ENCODE data around the gene POLR3GL.
"Not testable (repeated sequence)": the region's sequence is repeated elsewhere in the genome, so short reads cannot be mapped to it uniquely, and the experiment has no call there.

The POLR3GL gene, protein sequence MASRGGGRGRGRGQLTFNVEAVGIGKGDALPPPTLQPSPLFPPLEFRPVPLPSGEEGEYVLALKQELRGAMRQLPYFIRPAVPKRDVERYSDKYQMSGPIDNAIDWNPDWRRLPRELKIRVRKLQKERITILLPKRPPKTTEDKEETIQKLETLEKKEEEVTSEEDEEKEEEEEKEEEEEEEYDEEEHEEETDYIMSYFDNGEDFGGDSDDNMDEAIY

DNA sequence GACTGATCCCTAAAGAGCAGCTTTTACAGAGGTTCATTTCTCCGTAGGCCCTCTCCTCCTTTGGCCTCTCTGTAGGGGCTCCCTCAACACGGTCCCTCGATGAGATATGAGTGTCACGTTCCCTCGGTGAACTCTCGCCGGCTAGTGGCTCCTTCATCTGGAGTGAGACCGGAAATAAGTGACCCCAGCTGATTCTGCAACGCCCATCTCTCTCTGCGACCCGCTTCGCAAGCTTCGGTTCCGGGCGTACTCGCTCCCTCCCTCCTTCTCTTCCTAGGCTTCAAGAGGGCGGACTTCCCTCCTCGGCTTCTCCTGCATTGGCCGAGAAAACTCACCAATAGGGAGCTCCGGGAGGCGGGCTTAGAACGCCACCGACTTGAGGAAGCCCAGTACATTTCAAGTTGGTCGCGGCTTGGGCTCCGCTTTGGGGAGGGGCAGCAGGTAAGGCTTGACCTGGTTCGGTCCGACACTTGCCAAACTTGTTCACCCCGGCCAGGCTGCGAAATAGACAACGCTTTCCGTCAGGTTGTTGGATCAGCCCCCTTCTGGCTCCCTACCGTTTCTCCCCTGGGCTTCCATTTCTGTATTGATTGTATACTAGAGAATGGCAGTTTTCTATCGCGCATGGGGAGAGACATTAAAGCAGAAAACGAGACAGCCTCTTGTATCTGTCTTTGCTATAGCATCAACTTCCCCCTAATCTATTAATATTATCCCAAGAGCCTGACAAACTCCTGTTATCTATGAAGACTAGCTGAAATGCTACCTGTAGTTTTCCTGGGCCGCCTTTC lies at the start of gene POLR3GL, which contains the start of gene ANKRD34A:
TSS of gene POLR3GL (plus strand) at position 363 of the 791 bp plus-strand sequence. CDS start 10,176 bp downstream, outside the sequence.
TSS of gene ANKRD34A (minus strand) at position 248 of the 791 bp plus-strand sequence. CDS start 2,816 bp downstream, outside the sequence.
- H3K4me1 Mint-ChIP-seq (ENCODE audit: low read depth) = peaks cover 38% of the 10 kb centered on the region
- peaks cover 10% of the 10 kb centered on the region for H3K36me3 Mint-ChIP-seq (ENCODE audit: low read depth)
- no peaks in the 10 kb centered on the region for H3K27me3 Mint-ChIP-seq (ENCODE audit: low read depth)
- H3K27ac Mint-ChIP-seq = peak within 1 kb of the TSS; percentile 86
- DNase-seq (ENCODE audit: low spot score) = peak; percentile 92
- peaks cover 4% of the 10 kb centered on the region for H3K9me3 Mint-ChIP-seq
- H3K4me3 Mint-ChIP-seq = peak within 1 kb of the TSS; percentile 97

DNA sequence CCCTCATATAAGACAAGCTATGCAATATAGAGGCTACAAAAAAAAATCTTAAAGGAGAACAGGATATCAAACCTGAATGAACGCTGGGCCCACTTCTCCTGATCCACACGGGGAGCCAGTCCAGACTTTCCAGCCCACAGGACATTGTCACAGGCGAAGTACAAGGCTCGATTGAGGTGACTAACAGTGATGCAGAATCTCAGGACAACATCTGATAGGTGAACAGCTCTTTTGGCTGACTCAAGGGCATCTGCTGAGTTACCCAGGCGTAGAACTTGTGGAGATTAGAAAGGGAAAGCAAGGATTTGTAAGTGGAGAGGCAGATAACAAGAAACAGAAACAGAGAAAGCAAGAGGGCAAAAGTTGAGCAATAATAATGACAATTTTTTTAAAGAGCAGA lies 47.7 kb upstream of the POLR3GL start:
- H3K27me3 Mint-ChIP-seq (ENCODE audit: low read depth) = no peaks in the 10 kb centered on the region
- peak overlapping the region; percentile 58 for H3K27ac Mint-ChIP-seq
- DNase-seq (ENCODE audit: low spot score) = no peak
- H3K36me3 Mint-ChIP-seq (ENCODE audit: low read depth) = peaks cover 21% of the 10 kb centered on the region
- peak overlapping the region; percentile 79 for H3K4me3 Mint-ChIP-seq
- H3K9me3 Mint-ChIP-seq = no peaks in the 10 kb centered on the region
- H3K4me1 Mint-ChIP-seq (ENCODE audit: low read depth) = peaks cover 34% of the 10 kb centered on the region

DNA sequence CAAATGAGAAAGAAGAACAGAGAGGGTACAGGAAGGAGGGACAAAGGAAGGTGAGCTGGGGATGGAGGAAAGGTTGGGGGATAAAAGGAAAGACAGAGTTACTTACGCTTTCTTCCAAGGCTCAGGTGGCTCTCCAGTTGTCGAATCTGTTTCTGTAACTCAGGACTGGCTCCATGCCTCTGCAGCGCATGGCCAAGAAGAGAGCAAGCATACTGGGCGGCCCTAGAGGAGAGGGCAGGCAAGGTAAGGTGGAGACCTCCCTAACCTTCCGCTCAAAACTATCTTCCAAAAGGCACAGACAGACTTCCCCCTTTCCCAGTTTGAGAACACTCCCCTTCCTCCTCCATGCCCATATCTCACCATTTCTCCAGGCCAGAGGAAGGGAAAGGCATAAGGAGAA lies 46.9 kb upstream of the POLR3GL start:
- Mint-ChIP-seq H3K9me3 (no peaks in the 10 kb centered on the region), H3K27ac (peak overlapping the region; percentile 97), H3K27me3 (ENCODE audit: low read depth) (no peaks in the 10 kb centered on the region), H3K4me3 (peak overlapping the region; percentile 93), H3K4me1 (ENCODE audit: low read depth) (peaks cover 34% of the 10 kb centered on the region), H3K36me3 (ENCODE audit: low read depth) (peaks cover 19% of the 10 kb centered on the region)
- DNase-seq (ENCODE audit: low spot score) = no peak

DNA sequence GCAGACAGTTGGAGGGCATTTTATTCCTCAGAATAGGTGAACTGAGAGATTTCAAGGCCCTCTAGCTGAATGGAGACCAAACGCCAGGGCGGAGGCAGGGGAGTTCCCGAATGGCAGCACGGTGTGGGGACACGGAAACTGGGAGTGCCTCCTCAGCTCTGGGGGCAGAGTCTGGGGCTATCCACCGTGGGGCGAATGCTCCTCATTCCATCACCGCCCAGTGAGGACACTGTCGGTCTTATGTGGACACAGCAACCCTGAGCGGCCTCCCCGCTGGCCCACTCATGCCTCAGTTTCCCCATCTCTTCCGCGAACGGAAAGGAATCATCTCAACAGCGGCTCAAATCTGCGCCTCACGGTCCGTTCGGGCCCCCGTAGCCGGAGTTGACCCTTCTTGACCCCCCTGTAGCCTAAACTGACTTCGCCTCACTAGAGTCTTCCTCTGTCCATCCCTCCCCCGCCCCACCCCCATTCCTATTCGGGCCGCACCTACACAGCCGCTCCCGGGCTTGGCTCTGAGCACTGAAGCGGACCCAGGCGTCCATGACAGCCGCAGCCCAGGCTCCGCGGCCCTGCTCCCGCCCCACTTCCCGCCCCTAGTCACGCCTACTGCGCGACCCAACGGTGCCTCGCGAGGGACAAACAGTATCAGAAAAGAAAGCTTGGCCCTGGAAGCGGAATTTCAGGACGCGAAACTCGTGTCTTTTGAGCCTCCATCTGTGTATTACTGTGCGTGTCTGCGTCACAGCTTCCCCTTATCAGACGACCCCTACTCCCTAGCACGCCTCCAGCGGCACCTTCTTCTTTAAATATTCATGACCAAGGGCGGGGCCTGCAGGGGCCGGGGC lies 46.1 kb upstream of the POLR3GL start, which contains the start of gene PEX11B:
TSS of gene PEX11B (minus strand) at position 574 of the 848 bp plus-strand sequence. CDS start at position 545, 29 bp downstream.
- Mint-ChIP-seq H3K9me3 (no peaks in the 10 kb centered on the region), H3K4me3 (peak within 1 kb of the TSS; percentile 93), H3K27me3 (ENCODE audit: low read depth) (no peaks in the 10 kb centered on the region), H3K4me1 (ENCODE audit: low read depth) (peaks cover 34% of the 10 kb centered on the region), H3K36me3 (ENCODE audit: low read depth) (peaks cover 23% of the 10 kb centered on the region), H3K27ac (peak within 1 kb of the TSS; percentile 97)
- DNase-seq (ENCODE audit: low spot score) = peak; percentile 86

DNA sequence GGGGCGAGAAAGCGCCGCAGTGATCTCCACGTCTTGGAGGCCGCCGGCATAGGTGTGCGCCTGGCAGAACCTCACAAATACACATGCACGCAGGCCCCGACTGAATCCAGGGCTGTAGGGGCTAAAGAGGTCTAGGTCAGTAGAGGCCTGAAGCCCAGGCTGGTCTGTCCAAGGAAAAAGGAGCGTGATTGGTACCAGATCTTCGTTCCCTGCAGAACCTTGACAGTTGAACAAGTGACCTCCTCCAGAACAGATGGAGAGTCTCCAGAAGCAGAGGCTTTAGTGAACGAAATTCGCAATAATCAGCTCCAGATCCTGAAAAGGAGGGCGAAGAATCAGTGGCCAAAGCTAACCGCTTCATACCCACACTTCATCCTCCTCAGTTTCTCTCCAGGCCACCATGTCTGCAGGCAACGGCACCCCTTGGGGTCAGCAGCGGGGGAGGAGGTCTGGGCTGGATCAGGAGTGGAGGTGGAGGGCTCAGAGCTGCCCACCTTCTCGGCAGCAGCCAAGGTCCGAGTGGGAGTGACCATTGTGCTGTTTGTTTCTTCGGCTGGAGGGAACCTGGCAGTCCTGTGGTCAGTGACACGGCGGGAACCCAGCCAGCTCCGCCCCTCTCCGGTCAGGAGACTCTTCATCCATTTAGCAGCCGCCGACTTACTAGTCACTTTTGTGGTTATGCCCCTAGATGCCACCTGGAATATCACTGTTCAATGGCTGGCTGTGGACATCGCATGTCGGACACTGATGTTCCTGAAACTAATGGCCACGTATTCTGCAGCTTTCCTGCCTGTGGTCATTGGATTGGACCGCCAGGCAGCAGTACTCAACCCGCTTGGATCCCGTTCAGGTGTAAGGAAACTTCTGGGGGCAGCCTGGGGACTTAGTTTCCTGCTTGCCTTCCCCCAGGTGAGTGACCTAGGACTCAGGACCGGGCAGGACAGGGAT lies 45.2 kb upstream of the POLR3GL start:
- DNase-seq (ENCODE audit: low spot score) = no peak
- peak overlapping the region; percentile 97 for H3K27ac Mint-ChIP-seq
- peaks cover 32% of the 10 kb centered on the region for H3K4me1 Mint-ChIP-seq (ENCODE audit: low read depth)
- H3K9me3 Mint-ChIP-seq = no peaks in the 10 kb centered on the region
- peaks cover 24% of the 10 kb centered on the region for H3K36me3 Mint-ChIP-seq (ENCODE audit: low read depth)
- no peaks in the 10 kb centered on the region for H3K27me3 Mint-ChIP-seq (ENCODE audit: low read depth)
- H3K4me3 Mint-ChIP-seq = peak overlapping the region; percentile 93

DNA sequence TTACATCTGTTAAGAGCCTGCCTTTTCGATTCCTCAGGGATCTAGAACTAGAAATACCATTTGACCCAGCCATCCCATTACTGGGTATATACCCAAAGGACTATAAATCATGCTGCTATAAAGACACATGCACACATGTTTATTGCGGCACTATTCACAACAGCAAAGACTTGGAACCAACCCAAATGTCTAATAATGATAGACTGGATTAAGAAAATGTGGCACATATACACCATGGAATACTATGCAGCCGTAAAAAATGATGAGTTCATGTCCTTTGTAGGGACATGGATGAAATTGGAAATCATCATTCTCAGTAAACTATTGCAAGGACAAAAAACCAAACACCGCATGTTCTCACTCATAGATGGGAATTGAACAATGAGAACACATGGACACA lies 44.2 kb upstream of the POLR3GL start:
- H3K36me3 Mint-ChIP-seq (ENCODE audit: low read depth) = peaks cover 18% of the 10 kb centered on the region
- H3K4me3 Mint-ChIP-seq = peak overlapping the region; percentile 93
- peaks cover 31% of the 10 kb centered on the region for H3K4me1 Mint-ChIP-seq (ENCODE audit: low read depth)

DNA sequence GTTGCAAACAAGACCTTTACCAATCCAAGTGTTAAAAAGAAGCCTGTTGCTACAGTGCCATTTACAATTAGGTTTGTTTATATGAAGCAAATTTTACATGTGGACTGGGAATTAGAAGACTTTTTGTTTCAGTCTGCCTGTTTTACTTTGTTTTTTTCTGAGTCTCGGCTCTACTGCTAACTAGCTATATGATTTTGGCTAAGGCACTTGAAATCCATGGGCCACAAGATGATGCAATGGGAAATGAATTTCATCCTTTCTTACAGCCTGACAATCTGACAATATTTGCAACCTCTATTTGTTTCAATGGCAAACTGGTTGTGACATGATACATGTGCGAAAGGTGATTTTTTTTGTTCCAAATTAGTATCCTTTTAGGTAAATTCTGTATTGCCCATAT lies 42.2 kb upstream of the POLR3GL start:
- Mint-ChIP-seq H3K36me3 (ENCODE audit: low read depth) (peaks cover 9% of the 10 kb centered on the region), H3K27ac (no peak overlapping the region), H3K4me3 (no peak overlapping the region), H3K27me3 (ENCODE audit: low read depth) (no peaks in the 10 kb centered on the region), H3K4me1 (ENCODE audit: low read depth) (peaks cover 34% of the 10 kb centered on the region), H3K9me3 (no peaks in the 10 kb centered on the region)
- no peak for DNase-seq (ENCODE audit: low spot score)

More for the DNA sequence above, 44.2 kb upstream of the POLR3GL start:
- not testable (repeated sequence) for H3K27me3 Mint-ChIP-seq (ENCODE audit: low read depth); H3K9me3 Mint-ChIP-seq; DNase-seq (ENCODE audit: low spot score)
- peak overlapping the region; percentile 71 for H3K27ac Mint-ChIP-seq

DNA sequence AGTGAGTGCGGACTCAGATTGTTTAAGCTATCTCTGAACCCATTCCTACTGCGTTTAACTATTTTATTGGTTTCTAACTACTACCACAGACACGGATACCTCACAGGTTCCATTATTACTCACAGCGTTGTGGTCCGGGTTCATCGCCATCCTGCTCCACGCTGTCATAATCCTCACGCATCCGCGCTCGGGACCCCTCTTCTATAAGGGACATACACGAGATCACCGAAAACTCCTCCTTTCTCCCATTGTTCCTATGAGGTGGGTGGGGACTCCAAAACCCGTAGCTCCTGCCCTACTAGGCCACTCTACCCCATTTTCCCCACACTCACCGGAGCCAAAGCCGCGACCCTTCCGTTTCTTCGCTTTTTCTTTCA lies 37.8 kb upstream of the POLR3GL start:
- peaks cover 12% of the 10 kb centered on the region for H3K36me3 Mint-ChIP-seq (ENCODE audit: low read depth)

DNA sequence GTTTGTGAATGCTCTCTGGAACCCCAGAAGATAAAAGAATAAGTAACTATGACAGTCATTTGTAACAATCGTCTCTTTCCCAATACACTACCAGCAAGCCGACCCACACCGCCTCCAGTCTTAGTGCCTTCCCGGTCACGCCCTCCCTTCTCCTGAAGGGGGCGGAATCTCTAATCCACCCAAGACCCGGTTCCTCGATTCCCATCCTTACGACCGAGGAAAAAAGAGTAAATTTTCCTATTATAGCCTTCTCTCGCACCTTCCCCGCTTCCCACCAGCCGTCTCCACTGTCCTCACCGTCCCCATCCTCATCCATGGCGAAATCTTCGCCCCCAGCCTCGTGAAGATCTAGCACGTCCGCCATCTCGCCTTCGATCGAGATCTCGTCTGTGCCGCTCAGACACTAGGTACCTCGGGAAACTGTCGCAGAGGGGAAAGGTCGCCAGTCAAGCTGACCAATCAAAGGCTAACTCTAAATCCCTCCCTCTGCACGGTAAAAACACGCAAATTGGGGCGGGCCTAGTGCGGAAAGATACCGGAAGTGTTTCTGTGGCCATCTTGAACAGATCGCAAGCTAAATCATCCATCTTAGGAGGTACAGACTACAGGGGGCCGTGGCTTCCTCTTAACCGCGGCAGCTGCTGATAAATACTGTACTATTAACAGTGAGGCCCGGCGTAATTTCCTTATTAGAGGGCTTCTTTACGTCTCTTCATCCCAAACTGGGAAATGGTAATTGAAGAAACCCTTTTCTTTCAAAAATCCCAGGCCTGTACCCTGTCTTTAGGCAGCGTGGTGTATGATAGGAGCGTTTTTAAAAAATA lies 37.2 kb upstream of the POLR3GL start, which contains the start of gene RBM8A:
TSS of gene RBM8A (minus strand) at position 422 of the 824 bp plus-strand sequence. CDS start at position 364, 58 bp downstream.
- peak; percentile 94 for DNase-seq (ENCODE audit: low spot score)
- no peaks in the 10 kb centered on the region for H3K27me3 Mint-ChIP-seq (ENCODE audit: low read depth)
- H3K36me3 Mint-ChIP-seq (ENCODE audit: low read depth) = peaks cover 12% of the 10 kb centered on the region
- no peaks in the 10 kb centered on the region for H3K9me3 Mint-ChIP-seq
- H3K4me1 Mint-ChIP-seq (ENCODE audit: low read depth) = peaks cover 18% of the 10 kb centered on the region
- no peak within 1 kb of the TSS for H3K4me3 Mint-ChIP-seq
- H3K27ac Mint-ChIP-seq = no peak within 1 kb of the TSS

More for the DNA sequence above, 37.8 kb upstream of the POLR3GL start:
- H3K27ac Mint-ChIP-seq = no peak overlapping the region
- H3K9me3 Mint-ChIP-seq = no peaks in the 10 kb centered on the region
- H3K4me1 Mint-ChIP-seq (ENCODE audit: low read depth) = peaks cover 15% of the 10 kb centered on the region
- no peaks in the 10 kb centered on the region for H3K27me3 Mint-ChIP-seq (ENCODE audit: low read depth)
- peak; percentile 55 for DNase-seq (ENCODE audit: low spot score)
- H3K4me3 Mint-ChIP-seq = no peak overlapping the region

DNA sequence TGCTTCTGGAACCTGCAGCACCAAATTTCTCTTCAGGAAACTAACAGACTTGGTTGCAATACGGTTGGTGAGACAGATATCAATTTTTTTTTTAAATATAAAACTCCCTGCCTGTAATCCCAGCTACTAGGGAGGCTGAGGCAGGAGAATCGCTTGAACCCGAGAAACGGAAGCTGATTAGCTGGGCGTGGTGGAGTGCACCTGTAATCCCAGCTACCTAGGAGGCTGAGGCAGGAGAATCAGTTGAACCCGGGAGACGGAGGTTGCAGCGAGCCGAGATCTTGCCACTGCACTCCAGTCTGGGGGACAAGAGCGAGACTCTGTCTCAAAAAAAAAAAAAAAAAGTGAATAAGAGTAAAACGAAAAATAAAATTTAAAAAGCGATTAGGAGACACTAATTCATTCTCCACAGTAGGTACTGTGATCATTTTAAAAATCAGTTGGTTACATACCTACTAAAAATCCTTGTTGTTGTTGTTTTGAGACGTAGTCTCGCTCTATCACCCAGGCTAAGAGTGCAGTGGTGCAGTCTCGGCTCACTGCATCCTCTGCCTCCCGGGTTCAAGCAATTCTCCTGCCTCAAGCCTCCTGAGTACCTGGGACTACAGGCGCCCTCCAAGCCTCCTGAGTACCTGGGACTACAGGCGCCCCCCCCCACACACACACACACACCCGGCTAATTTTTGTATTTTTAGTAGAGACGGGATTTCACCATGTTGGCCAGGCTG lies 36.4 kb upstream of the POLR3GL start:
- peaks cover 26% of the 10 kb centered on the region for H3K4me1 Mint-ChIP-seq (ENCODE audit: low read depth)
- H3K27me3 Mint-ChIP-seq (ENCODE audit: low read depth) = no peaks in the 10 kb centered on the region
- H3K27ac Mint-ChIP-seq = no peak overlapping the region
- H3K4me3 Mint-ChIP-seq = no peak overlapping the region
- peaks cover 10% of the 10 kb centered on the region for H3K36me3 Mint-ChIP-seq (ENCODE audit: low read depth)
- no peaks in the 10 kb centered on the region for H3K9me3 Mint-ChIP-seq
- no peak for DNase-seq (ENCODE audit: low spot score)

DNA sequence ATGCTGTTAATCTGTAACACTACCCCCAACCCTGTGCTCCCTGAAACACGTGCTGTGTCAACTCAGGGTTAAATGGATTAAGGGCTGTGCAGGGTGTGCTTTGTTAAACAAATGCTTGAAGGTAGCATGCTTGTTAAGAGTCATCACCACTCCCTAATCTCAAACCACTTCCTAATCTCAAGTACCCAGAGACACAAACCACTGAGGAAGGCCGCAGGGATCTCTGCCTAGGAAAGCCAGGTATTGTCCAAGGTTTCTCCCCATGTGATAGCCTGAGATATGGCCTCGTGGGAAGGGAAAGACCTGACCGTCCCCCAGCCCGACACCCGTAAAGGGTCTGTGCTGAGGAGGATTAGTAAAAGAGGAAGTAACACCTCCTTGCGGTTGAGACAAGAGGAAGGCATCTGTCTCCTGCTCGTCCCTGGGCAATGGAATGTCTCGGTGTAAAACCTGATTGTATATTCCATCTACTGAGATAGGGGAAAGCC lies 31.9 kb upstream of the POLR3GL start:
- Mint-ChIP-seq H3K4me3 (peak overlapping the region; percentile 76), H3K36me3 (ENCODE audit: low read depth) (peaks cover 28% of the 10 kb centered on the region), H3K27ac (peak overlapping the region; percentile 89), H3K4me1 (ENCODE audit: low read depth) (peaks cover 26% of the 10 kb centered on the region)
- DNase-seq (ENCODE audit: low spot score) = peak; percentile 22
- H3K9me3 Mint-ChIP-seq; H3K27me3 Mint-ChIP-seq (ENCODE audit: low read depth): not testable (repeated sequence)
